Activated CD8-positive, alpha-beta T cell treated with anti-CD3 and anti-CD28 coated beads for 36 hours (primary cell): ENCODE results near the gene RFX1. TPM values are rescaled to one million over a fixed set of nuclear protein-coding genes. Genes with fewer than 3 reads are reported as not detected.
"Not testable (repeated sequence)": the region's sequence is repeated elsewhere in the genome, so short reads cannot be mapped to it uniquely, and the experiment has no call there.

Source experiments
- ATAC-seq: fragments of 200-7000 bp; cut with Tn5 transposase; one replicate; pipeline ENCODE4 v1.10.0; 2021; ENCODE audit warnings: mild to moderate bottlenecking, moderate library complexity
- CTCF ChIA-PET: fragments of 350-600 bp; sonication (Branson Sonifier 250); formaldehyde crosslinking; loops from one replicate; lab custom pipeline; 2021; ENCODE audit warnings: antibody characterized with exemption; lab: Charles Lee
- POLR2A ChIA-PET: fragments of 350-600 bp; sonication (Branson Sonifier 250); formaldehyde crosslinking; loops from one replicate; lab custom pipeline; 2021; ENCODE audit warnings: antibody characterized with exemption; lab: Charles Lee
- DNase-seq: peaks from one replicate; pipeline ENCODE4 v3.0.0-alpha.2; 2020
- H3K27ac Mint-ChIP-seq: one replicate; pipeline ENCODE4 v1.8.0; 2021; ENCODE audit warnings: mild to moderate bottlenecking, mixed read lengths
- H3K27me3 Mint-ChIP-seq: one replicate; pipeline ENCODE4 v1.8.0; 2021; ENCODE audit warnings: mixed read lengths
- H3K36me3 Mint-ChIP-seq: one replicate; pipeline ENCODE4 v1.8.0; 2021; ENCODE audit warnings: low read depth, mixed read lengths
- H3K4me1 Mint-ChIP-seq: one replicate; pipeline ENCODE4 v1.8.0; 2021; ENCODE audit warnings: low read depth, mixed read lengths
- H3K4me3 Mint-ChIP-seq: one replicate; pipeline ENCODE4 v1.8.0; 2021; ENCODE audit warnings: mild to moderate bottlenecking, moderate library complexity, mixed read lengths
- H3K9me3 Mint-ChIP-seq: one replicate; pipeline ENCODE4 v1.8.0; 2021; ENCODE audit warnings: mixed read lengths
- CTCF ChIP-seq: fragments of 200-600 bp; IDR thresholded peaks from one replicate; pipeline ENCODE4 v1.8.0; 2022; ENCODE audit warnings: antibody characterized with exemption, mild to moderate bottlenecking
- intact Hi-C: fragments of 100-400 bp; cut with micrococcal nuclease; formaldehyde crosslinking; loops from one replicate; pipeline ENCODE4 v1.10.0; 2022
- total RNA-seq, 2 experiments: library from RNA; stranded (reverse); gene quantifications; one replicate each; pipeline ENCODE4 v1.2.3, GENCODE V29; 2021

Gene RFX1
- total RNA-seq, 2 experiments from 2014 or later, result 13.3 to 14.1 TPM

GRCh38 chr19:14050512-14050911 is 44.4 kb upstream of the RFX1 start:
- CTCF ChIA-PET, result interaction anchor here (0.9 to 6.6 kb wide), 5 partner anchors 9 to 171 kb away, joined by 3 to 69 read pairs (median 3); partner anchors contain the start of genes IL27RA and PALM3
- no peak for TF ChIP-seq CTCF
- H3K36me3 Mint-ChIP-seq, result peaks cover 60% of the 10 kb centered on the region

GRCh38 chr19:14048443-14049153 is 42.5 kb upstream of the RFX1 start:
- TF ChIP-seq CTCF, result peak; percentile 96
- peaks cover 60% of the 10 kb centered on the region for H3K36me3 Mint-ChIP-seq
- no peak overlapping the region for H3K4me3 Mint-ChIP-seq
- POLR2A ChIA-PET, result interaction anchor here (0.9 kb wide), 1 partner anchor 22 kb away, joined by 3 read pairs; no protein-coding TSS in a partner anchor
- CTCF ChIA-PET, result interaction anchor here (0.6 to 6.6 kb wide), 31 partner anchors 11 to 220 kb away, joined by 3 to 69 read pairs (median 4); partner anchors contain the start of genes IL27RA, MISP3 and PALM3
- intact Hi-C loops, result no loop called here
- peaks cover 13% of the 10 kb centered on the region for H3K4me1 Mint-ChIP-seq
- ATAC-seq (peak; percentile 97), DNase-seq (peak; percentile 85)
- H3K27ac Mint-ChIP-seq, result no peak overlapping the region
- H3K9me3 Mint-ChIP-seq, result no peaks in the 10 kb centered on the region
- H3K27me3 Mint-ChIP-seq, result no peaks in the 10 kb centered on the region

More at GRCh38 chr19:14050512-14050911, 44.4 kb upstream of the RFX1 start:
- H3K9me3 Mint-ChIP-seq, result no peaks in the 10 kb centered on the region
- no peak overlapping the region for H3K27ac Mint-ChIP-seq
- POLR2A ChIA-PET, result no interaction called here
- intact Hi-C loops, result no loop called here
- no peak for DNase-seq
- no peak overlapping the region for H3K4me3 Mint-ChIP-seq
- peaks cover 13% of the 10 kb centered on the region for H3K4me1 Mint-ChIP-seq
- no peak for ATAC-seq
- no peaks in the 10 kb centered on the region for H3K27me3 Mint-ChIP-seq

GRCh38 chr19:14047866-14048265 is 41.7 kb upstream of the RFX1 start:
- DNase-seq, H3K4me3 Mint-ChIP-seq, intact Hi-C loops, ATAC-seq, H3K27me3 Mint-ChIP-seq, H3K9me3 Mint-ChIP-seq, POLR2A ChIA-PET, H3K27ac Mint-ChIP-seq: not testable (repeated sequence)
- CTCF ChIA-PET, result interaction anchor here (0.6 to 6.6 kb wide), 29 partner anchors 11 to 219 kb away, joined by 3 to 69 read pairs (median 4); partner anchors contain the start of genes IL27RA, MISP3 and PALM3
- H3K36me3 Mint-ChIP-seq, result peaks cover 60% of the 10 kb centered on the region
- peaks cover 14% of the 10 kb centered on the region for H3K4me1 Mint-ChIP-seq

DNA sequence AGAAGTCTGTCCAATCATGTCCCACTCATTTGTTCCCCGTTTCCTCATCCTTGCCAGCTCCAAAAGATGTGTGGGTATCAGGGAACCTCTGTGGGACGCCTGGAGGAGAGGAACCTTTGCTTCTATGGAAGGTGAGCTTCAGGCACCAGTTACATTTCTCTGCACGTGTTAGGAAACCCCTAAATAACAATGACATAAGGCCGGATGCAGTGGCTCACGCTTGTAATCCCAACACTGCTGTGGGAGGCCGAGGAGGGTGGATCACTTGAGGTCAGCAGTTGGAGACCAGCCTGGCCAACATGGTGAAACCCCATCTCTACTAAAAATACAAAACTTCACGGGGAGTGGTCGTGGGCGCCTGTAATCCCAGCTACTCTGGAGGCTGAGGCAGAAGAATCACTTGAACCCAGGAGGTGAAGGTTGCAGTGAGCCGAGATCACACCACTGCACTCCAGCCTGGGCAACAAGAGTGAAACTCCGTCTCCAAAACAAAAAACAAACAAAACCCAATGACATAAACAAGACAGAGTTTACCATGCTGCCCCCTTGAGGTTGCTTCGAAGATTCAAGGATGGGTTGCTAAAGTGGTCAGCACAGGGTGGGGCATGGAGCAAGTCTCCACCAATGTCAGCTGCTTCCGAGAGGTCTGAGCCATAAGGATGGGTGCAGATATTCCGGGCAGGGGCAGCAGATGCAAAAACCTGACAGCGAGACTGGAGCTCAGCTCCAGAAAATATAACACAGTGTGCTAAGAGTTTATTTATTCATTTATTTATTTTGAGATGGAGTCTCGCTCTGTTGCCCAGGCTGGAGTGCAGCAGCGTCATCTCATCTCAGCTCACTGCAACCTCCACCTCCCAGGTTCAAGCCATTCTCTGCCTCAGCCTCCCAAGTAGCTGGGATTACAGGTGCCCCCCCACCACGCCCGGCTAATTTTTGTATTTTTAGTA is 36.8 kb upstream of the RFX1 start:
- POLR2A ChIA-PET, result interaction anchor here (1.2 kb wide), 1 partner anchor 11 kb away, joined by 5 read pairs; the partner anchor contains the start of gene IL27RA
- H3K27me3 Mint-ChIP-seq, H3K9me3 Mint-ChIP-seq, H3K4me3 Mint-ChIP-seq, intact Hi-C loops: not testable (repeated sequence)
- peak; percentile 58 for TF ChIP-seq CTCF
- Mint-ChIP-seq H3K27ac (peak overlapping the region; percentile 70), H3K36me3 (peaks cover 48% of the 10 kb centered on the region), H3K4me1 (peaks cover 15% of the 10 kb centered on the region)
- CTCF ChIA-PET, result interaction anchor here (0.8 to 2.1 kb wide), 14 partner anchors 9 to 161 kb away, joined by 3 to 12 read pairs (median 4); partner anchors contain the start of genes IL27RA, MISP3 and RLN3
- DNase-seq (peak; percentile 55), ATAC-seq (peak; percentile 62)

- no peaks in the 10 kb centered on the region for H3K9me3 Mint-ChIP-seq
- no peak for TF ChIP-seq CTCF
- H3K27ac Mint-ChIP-seq, result no peak overlapping the region
- no peak overlapping the region for H3K4me3 Mint-ChIP-seq
- H3K4me1 Mint-ChIP-seq, result peaks cover 18% of the 10 kb centered on the region
- ATAC-seq (no peak), DNase-seq (no peak)
- H3K36me3 Mint-ChIP-seq, result peaks cover 36% of the 10 kb centered on the region
- POLR2A ChIA-PET, result no interaction called here
- H3K27me3 Mint-ChIP-seq, result no peaks in the 10 kb centered on the region
- CTCF ChIA-PET, result interaction anchor here (1.5 kb wide), 1 partner anchor 123 kb away, joined by 3 read pairs; no protein-coding TSS in a partner anchor
- intact Hi-C loops, result loop anchor here (10.0 kb wide), 1 partner anchor 154 kb away; no protein-coding TSS in a partner anchor
These were observed 33.1 kb upstream of the RFX1 start for GRCh38 chr19:14039181-14039580.
